SK-N-SH (cell line): ENCODE data around the gene LTBP1. TPM values are rescaled to one million over a fixed set of nuclear protein-coding genes. Genes with fewer than 3 reads are reported as not detected.

Experiments
- CTCF ChIA-PET: fragments of 300-600, 350-600 bp; formaldehyde crosslinking; extraction: SDS; loops from one replicate; lab custom pipeline; 2021; lab: Yijun Ruan, JAX
- POLR2A ChIA-PET: fragments of 350-600 bp; sonication (Branson Sonifier 250); formaldehyde crosslinking; extraction: SDS; loops from one replicate; lab custom pipeline; 2020; ENCODE audit warnings: antibody characterized with exemption, inconsistent platforms; lab: Yijun Ruan, JAX
- DNase-seq: peaks from one replicate; pipeline ENCODE4 v3.0.0; 2012
- H2AFZ ChIP-seq: fragments of 200-600 bp; sonication (generic); 2 replicates; pipeline ENCODE4 v1.8.1; 2016; ENCODE audit warnings: antibody characterized with exemption, mild to moderate bottlenecking, low read depth
- H3F3A ChIP-seq: fragments of 200-600 bp; sonication (generic); replicated peaks from 2 replicates; pipeline ENCODE3; 2016; ENCODE audit warnings: antibody characterized with exemption, mild to moderate bottlenecking; ENCODE audit not compliant: insufficient read depth
- H3K27ac ChIP-seq, 2 experiments: fragments of 200-500 bp in 1 of 2; fragments of 200-600 bp in 1 of 2; sonication (Bioruptor generic) in 1 of 2; sonication (generic), shearing (Covaris generic) in 1 of 2; 2 replicates each; pipeline versions ENCODE4 v1.5.1 to v1.6.1; 2014 to 2016; ENCODE audit warnings: low read depth in 2 of 2, inconsistent platforms in 1 of 2, low read length in 1 of 2, mild to moderate bottlenecking in 1 of 2, mixed read lengths in 1 of 2
- H3K27me3 ChIP-seq: fragments of 200-600 bp; sonication (generic), shearing (Covaris generic); 2 replicates; pipeline ENCODE4 v1.6.1; 2016; ENCODE audit warnings: mixed run types; ENCODE audit not compliant: insufficient read depth
- H3K36me3 ChIP-seq, 2 experiments: fragments of 200-500 bp in 1 of 2; fragments of 200-600 bp in 1 of 2; sonication (Bioruptor generic) in 1 of 2; sonication (generic) in 1 of 2; replicated peaks in 1 of 2; 2 replicates each; pipeline versions ENCODE3 to v1.5.1; 2014 to 2016; ENCODE audit warnings: low read length in 1 of 2, mild to moderate bottlenecking in 1 of 2; ENCODE audit not compliant: insufficient read depth in 2 of 2, control insufficient read depth in 1 of 2
- H3K4me1 ChIP-seq, 2 experiments: fragments of 200-500 bp in 1 of 2; fragments of 200-600 bp in 1 of 2; sonication (Bioruptor generic) in 1 of 2; sonication (generic), shearing (Covaris generic) in 1 of 2; 2 replicates each; pipeline versions ENCODE4 v1.5.1 to v1.6.1; 2014 to 2016; ENCODE audit warnings: low read depth in 1 of 2, low read length in 1 of 2, mixed run types in 1 of 2; ENCODE audit not compliant: insufficient read depth in 2 of 2, control insufficient read depth in 1 of 2
- H3K4me2 ChIP-seq: fragments of 200-600 bp; sonication (generic), shearing (Covaris generic); 2 replicates; pipeline ENCODE4 v1.6.1; 2017; ENCODE audit warnings: mixed run types
- H3K4me3 ChIP-seq, 2 experiments: fragments of 200-500 bp in 1 of 2; fragments of 200-600 bp in 1 of 2; sonication (Bioruptor generic) in 1 of 2; sonication (generic), shearing (Covaris generic) in 1 of 2; 2 replicates each; pipeline versions ENCODE4 v1.5.1 to v1.8.1; 2014 to 2016; ENCODE audit warnings: low read depth in 2 of 2, inconsistent platforms in 1 of 2, low read length in 1 of 2, mild to moderate bottlenecking in 1 of 2, mixed read lengths in 1 of 2, moderate library complexity in 1 of 2
- H3K79me2 ChIP-seq: fragments of 200-600 bp; sonication (generic); 2 replicates; pipeline ENCODE4 v1.8.1; 2017; ENCODE audit warnings: mild to moderate bottlenecking; ENCODE audit not compliant: insufficient read depth
- H3K9ac ChIP-seq: fragments of 200-600 bp; sonication (generic); 2 replicates; pipeline ENCODE4 v1.6.1; 2017; ENCODE audit warnings: mixed run types
- H3K9me2 ChIP-seq: fragments of 200-600 bp; sonication (generic); 2 replicates; pipeline ENCODE4 v1.6.1; 2017; ENCODE audit warnings: mixed run types
- H3K9me3 ChIP-seq: fragments of 200-600 bp; sonication (generic); 2 replicates; pipeline ENCODE4 v1.6.1; 2017; ENCODE audit warnings: mixed run types, mild to moderate bottlenecking, moderate library complexity
- H4K20me1 ChIP-seq: fragments of 200-600 bp; sonication (generic); 2 replicates; pipeline ENCODE4 v1.6.1; 2017; ENCODE audit warnings: mild to moderate bottlenecking, mixed run types; ENCODE audit not compliant: insufficient read depth
- ELF1 ChIP-seq: IDR thresholded peaks from 2 replicates; pipeline ENCODE4 v1.4.0; 2012
- EP300 ChIP-seq, 2 experiments: IDR thresholded peaks; 2 replicates each; pipeline versions ENCODE4 v1.4.0 to v1.6.1; 2012; ENCODE audit warnings: borderline replicate concordance in 1 of 2, low read depth in 1 of 2, low read length in 1 of 2
- EZH2phosphoT487 ChIP-seq: fragments of 200-600 bp; sonication (generic); IDR thresholded peaks from 2 replicates; pipeline ENCODE4 v1.6.1; 2017; ENCODE audit warnings: low read depth, mixed run types, mild to moderate bottlenecking, antibody characterized with exemption, moderate library complexity, borderline replicate concordance
- FOSL2 ChIP-seq: IDR thresholded peaks from 2 replicates; pipeline ENCODE4 v1.4.0; 2012; ENCODE audit warnings: low read depth, mild to moderate bottlenecking, moderate library complexity, borderline replicate concordance
- FOXM1 ChIP-seq: IDR thresholded peaks from 2 replicates; pipeline ENCODE4 v1.4.0; 2012; ENCODE audit warnings: low read depth, mild to moderate bottlenecking
- JUND ChIP-seq: IDR thresholded peaks from 2 replicates; pipeline ENCODE4 v1.4.0; 2012
- NFIC ChIP-seq: IDR thresholded peaks from 2 replicates; pipeline ENCODE4 v1.4.0; 2012; ENCODE audit warnings: borderline replicate concordance
- POLR2AphosphoS5 ChIP-seq: IDR thresholded peaks from 2 replicates; pipeline ENCODE4 v1.6.1; 2012; ENCODE audit warnings: low read depth, low read length
- RAD21 ChIP-seq: IDR thresholded peaks from 2 replicates; pipeline ENCODE4 v1.6.1; 2012; ENCODE audit warnings: mild to moderate bottlenecking, low read length
- RCOR1 ChIP-seq: fragments of 150-350 bp; IDR thresholded peaks from 2 replicates; pipeline ENCODE4 v1.6.1; 2017; ENCODE audit warnings: antibody characterized with exemption, low read length
- SIN3A ChIP-seq: IDR thresholded peaks from 2 replicates; pipeline ENCODE4 v1.6.1; 2012; ENCODE audit warnings: low read depth, mild to moderate bottlenecking, low read length, moderate library complexity, borderline replicate concordance
- TAF1 ChIP-seq: IDR thresholded peaks from 2 replicates; pipeline ENCODE4 v1.6.1; 2012; ENCODE audit warnings: low read depth, mild to moderate bottlenecking, low read length, moderate library complexity, borderline replicate concordance
- YY1 ChIP-seq: IDR thresholded peaks from 2 replicates; pipeline ENCODE4 v1.4.0; 2012; ENCODE audit warnings: low read depth, mild to moderate bottlenecking
- WGBS: methylation state at CpG from one replicate; pipeline ENCODE4 v1.1.6; 2017; ENCODE audit warnings: low lambda C conversion rate; 5-methylcytosine and 5-hydroxymethylcytosine counted together
- polyA plus RNA-seq, 3 experiments: library from polyadenylated mRNA; depleted of rRNA; stranded (reverse); fragments of >200 nt; gene quantifications; 2 replicates each; pipeline ENCODE4 v1.2.3, GENCODE V29; 2012
- TF ChIP-seq, protein P1 (sequence below): fragments of 150-350 bp; IDR thresholded peaks from 2 replicates; pipeline ENCODE4 v1.6.1; 2016; ENCODE audit warnings: mild to moderate bottlenecking, low read depth, low read length
- TF ChIP-seq, protein P2 (sequence below): fragments of 150-350 bp; IDR thresholded peaks from 2 replicates; pipeline ENCODE4 v1.6.1; 2017; ENCODE audit warnings: antibody characterized with exemption, low read length, low read depth, borderline replicate concordance
- TF ChIP-seq, protein P3 (sequence below): IDR thresholded peaks from 2 replicates; pipeline ENCODE4 v1.4.0; 2012; ENCODE audit warnings: low read depth, borderline replicate concordance
- TF ChIP-seq, protein P4 (sequence below): IDR thresholded peaks from 2 replicates; pipeline ENCODE4 v1.4.0; 2012; ENCODE audit warnings: low read depth, borderline replicate concordance

The LTBP1 gene
- polyA plus RNA-seq, 1 of the 3 experiments (the other 2 are of a cell fraction) = 467 TPM

DNA sequence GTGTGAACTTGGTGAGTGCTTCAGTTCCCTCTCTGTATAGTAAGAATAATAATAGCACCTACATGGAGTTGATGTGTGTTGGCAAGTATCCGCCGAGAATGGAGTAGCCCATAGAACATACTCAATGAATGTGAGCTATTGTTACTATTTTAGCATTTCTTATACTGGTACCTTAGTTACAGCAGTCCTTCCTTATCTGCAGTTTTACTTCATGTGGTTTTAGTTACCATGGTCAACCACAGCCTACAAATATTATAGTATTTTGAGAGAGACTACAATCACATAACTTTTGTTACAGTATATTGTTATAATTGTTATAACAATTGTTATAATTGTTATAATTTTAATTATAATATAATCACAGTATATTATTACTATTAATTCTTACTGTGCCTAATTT lies 377.2 kb downstream of the LTBP1 start:
- H3K4me1 ChIP-seq = peaks cover 0 to 21% of the 10 kb centered on the region in 2 experiments; a peak in 3 of 4 replicates
- no peak overlapping the region for H2AFZ ChIP-seq
- H4K20me1 ChIP-seq = no peaks in the 10 kb centered on the region
- H3K27me3 ChIP-seq = no peaks in the 10 kb centered on the region
- no peak for DNase-seq
- no peaks in the 10 kb centered on the region; the same call in 1 of the 2 replicates for H3K79me2 ChIP-seq
- peak overlapping the region in 1 of 2 experiments; percentile 83; a peak in 1 of 4 replicates for H3K27ac ChIP-seq
- H3K9me2 ChIP-seq = no peaks in the 10 kb centered on the region
- TF ChIP-seq FOSL2 = no peak
- TF ChIP-seq EP300 (IDR thresholded peaks at IDR 0.05; ENCODE audit: borderline replicate concordance in 1 of 2, low read depth in 1 of 2, low read length in 1 of 2) = no peak
- 77% methylated on average over 2 of the region's 2 CpGs for WGBS
- no peaks in the 10 kb centered on the region for H3K9me3 ChIP-seq
- no peak overlapping the region for H3K4me2 ChIP-seq
- H3F3A ChIP-seq = peaks cover 44% of the 10 kb centered on the region
- no peak overlapping the region for H3K4me3 ChIP-seq
- no peak overlapping the region for H3K9ac ChIP-seq
- H3K36me3 ChIP-seq = peaks cover 3 to 61% of the 10 kb centered on the region in 2 experiments
- CTCF ChIA-PET = interaction anchor here (0.6 to 1.2 kb wide), 2 partner anchors 53 to 93 kb away, joined by 3 read pairs; no protein-coding TSS in a partner anchor
- POLR2A ChIA-PET = no interaction called here

DNA sequence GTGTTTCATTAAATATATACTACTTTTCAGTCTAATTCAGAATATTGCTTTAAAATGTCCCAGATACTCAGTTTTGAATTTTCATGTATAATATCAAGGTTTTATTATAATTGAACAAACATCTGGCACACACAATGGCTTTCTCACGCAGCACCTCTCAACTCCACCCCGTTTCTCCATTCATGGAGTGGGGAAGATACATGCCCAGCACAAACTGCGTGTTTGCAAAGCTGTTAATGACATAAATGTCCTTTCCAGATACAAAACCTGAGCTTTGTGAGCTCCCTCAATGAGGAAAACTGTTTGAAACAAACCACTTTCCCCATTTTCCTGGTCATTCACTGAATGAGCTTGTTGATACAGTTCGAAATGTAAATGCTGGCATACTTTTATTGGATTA lies 379.3 kb downstream of the LTBP1 start:
- Histone ChIP-seq H3K27ac (no peak overlapping the region), H3K27me3 (no peaks in the 10 kb centered on the region), H3K9ac (no peak overlapping the region), H3K9me2 (no peaks in the 10 kb centered on the region), H2AFZ (no peak overlapping the region), H3K4me1 (peaks cover 0 to 11% of the 10 kb centered on the region in 2 experiments; a peak in 3 of 4 replicates), H3K9me3 (no peaks in the 10 kb centered on the region), H3K4me2 (no peak overlapping the region), H3K79me2 (peaks cover 7% of the 10 kb centered on the region; the same call in 1 of the 2 replicates), H3K36me3 (peaks cover 3 to 66% of the 10 kb centered on the region in 2 experiments), H3F3A (peaks cover 34% of the 10 kb centered on the region), H3K4me3 (no peak overlapping the region), H4K20me1 (no peaks in the 10 kb centered on the region)
- POLR2A ChIA-PET = no interaction called here
- TF ChIP-seq, protein P1, sequence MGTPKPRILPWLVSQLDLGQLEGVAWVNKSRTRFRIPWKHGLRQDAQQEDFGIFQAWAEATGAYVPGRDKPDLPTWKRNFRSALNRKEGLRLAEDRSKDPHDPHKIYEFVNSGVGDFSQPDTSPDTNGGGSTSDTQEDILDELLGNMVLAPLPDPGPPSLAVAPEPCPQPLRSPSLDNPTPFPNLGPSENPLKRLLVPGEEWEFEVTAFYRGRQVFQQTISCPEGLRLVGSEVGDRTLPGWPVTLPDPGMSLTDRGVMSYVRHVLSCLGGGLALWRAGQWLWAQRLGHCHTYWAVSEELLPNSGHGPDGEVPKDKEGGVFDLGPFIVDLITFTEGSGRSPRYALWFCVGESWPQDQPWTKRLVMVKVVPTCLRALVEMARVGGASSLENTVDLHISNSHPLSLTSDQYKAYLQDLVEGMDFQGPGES = no peak
- TF ChIP-seq EZH2phosphoT487 = no peak
- no peak for TF ChIP-seq FOXM1
- TF ChIP-seq POLR2AphosphoS5 = no peak
- TF ChIP-seq ELF1 = no peak
- no peak for TF ChIP-seq RAD21
- TF ChIP-seq YY1 = no peak
- no peak for TF ChIP-seq JUND
- DNase-seq = no peak
- WGBS = 64% methylated on average over 4 of the region's 4 CpGs
- CTCF ChIA-PET = no interaction called here

DNA sequence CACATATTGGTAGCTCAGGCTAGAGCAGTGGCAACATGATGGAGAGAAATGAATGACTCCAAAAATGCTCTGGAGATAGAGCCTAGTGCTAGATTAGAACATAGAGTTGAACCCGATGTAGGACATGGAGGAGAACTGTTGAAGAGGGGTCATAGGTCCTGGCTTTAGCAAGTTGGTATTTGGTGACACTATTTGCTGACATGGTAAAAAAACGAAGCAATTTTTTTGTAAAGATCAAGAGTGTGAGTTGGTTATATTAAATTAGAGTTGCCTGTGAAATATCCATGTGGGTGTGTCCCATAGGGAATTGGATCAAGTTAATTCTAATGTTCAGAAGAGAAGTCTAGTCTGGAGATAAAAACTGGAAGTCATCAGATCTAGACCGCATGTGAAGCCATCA lies 386.7 kb downstream of the LTBP1 start:
- H3K36me3 ChIP-seq = peaks cover 30 to 77% of the 10 kb centered on the region in 2 experiments
- WGBS = 39% methylated on average over 3 of the region's 3 CpGs
- no peaks in the 10 kb centered on the region; a peak in 1 of 4 replicates for H3K4me1 ChIP-seq
- H3K9me3 ChIP-seq = no peaks in the 10 kb centered on the region; the same call in 1 of the 2 replicates
- H4K20me1 ChIP-seq = no peaks in the 10 kb centered on the region
- POLR2A ChIA-PET = interaction anchor here (0.6 kb wide), 1 partner anchor 267 kb away, joined by 3 read pairs; no protein-coding TSS in a partner anchor
- H3K9ac ChIP-seq = no peak overlapping the region
- peaks cover 14% of the 10 kb centered on the region for H3F3A ChIP-seq
- no peak overlapping the region for H3K4me2 ChIP-seq
- no peak overlapping the region for H3K4me3 ChIP-seq
- CTCF ChIA-PET = no interaction called here
- no peaks in the 10 kb centered on the region for H3K27me3 ChIP-seq
- peaks cover 7% of the 10 kb centered on the region; the same call in 1 of the 2 replicates for H3K79me2 ChIP-seq
- no peak overlapping the region for H2AFZ ChIP-seq
- no peaks in the 10 kb centered on the region for H3K9me2 ChIP-seq
- H3K27ac ChIP-seq = peak overlapping the region in 1 of 2 experiments; percentile 26; a peak in 1 of 4 replicates
- DNase-seq = no peak
- TF ChIP-seq, protein P2, sequence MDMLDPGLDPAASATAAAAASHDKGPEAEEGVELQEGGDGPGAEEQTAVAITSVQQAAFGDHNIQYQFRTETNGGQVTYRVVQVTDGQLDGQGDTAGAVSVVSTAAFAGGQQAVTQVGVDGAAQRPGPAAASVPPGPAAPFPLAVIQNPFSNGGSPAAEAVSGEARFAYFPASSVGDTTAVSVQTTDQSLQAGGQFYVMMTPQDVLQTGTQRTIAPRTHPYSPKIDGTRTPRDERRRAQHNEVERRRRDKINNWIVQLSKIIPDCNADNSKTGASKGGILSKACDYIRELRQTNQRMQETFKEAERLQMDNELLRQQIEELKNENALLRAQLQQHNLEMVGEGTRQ = no peak
- TF ChIP-seq EZH2phosphoT487 (no peak), EP300 (IDR thresholded peaks at IDR 0.05; ENCODE audit: borderline replicate concordance in 1 of 2, low read depth in 1 of 2, low read length in 1 of 2) (no peak), SIN3A (no peak), TAF1 (no peak), RCOR1 (no peak), JUND (no peak), FOXM1 (no peak), NFIC (no peak), ELF1 (no peak), YY1 (no peak)
- TF ChIP-seq, protein P3, sequence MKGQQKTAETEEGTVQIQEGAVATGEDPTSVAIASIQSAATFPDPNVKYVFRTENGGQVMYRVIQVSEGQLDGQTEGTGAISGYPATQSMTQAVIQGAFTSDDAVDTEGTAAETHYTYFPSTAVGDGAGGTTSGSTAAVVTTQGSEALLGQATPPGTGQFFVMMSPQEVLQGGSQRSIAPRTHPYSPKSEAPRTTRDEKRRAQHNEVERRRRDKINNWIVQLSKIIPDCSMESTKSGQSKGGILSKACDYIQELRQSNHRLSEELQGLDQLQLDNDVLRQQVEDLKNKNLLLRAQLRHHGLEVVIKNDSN = no peak
- TF ChIP-seq, protein P4, sequence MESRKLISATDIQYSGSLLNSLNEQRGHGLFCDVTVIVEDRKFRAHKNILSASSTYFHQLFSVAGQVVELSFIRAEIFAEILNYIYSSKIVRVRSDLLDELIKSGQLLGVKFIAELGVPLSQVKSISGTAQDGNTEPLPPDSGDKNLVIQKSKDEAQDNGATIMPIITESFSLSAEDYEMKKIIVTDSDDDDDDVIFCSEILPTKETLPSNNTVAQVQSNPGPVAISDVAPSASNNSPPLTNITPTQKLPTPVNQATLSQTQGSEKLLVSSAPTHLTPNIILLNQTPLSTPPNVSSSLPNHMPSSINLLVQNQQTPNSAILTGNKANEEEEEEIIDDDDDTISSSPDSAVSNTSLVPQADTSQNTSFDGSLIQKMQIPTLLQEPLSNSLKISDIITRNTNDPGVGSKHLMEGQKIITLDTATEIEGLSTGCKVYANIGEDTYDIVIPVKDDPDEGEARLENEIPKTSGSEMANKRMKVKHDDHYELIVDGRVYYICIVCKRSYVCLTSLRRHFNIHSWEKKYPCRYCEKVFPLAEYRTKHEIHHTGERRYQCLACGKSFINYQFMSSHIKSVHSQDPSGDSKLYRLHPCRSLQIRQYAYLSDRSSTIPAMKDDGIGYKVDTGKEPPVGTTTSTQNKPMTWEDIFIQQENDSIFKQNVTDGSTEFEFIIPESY = no peak
